CD14-positive monocyte (primary cell): ENCODE results near the gene OSBPL1A. TPM values are rescaled to one million over a fixed set of nuclear protein-coding genes. Genes with fewer than 3 reads are reported as not detected.

ENCODE experiments used
- DNase-seq, 3 donors: peaks; one replicate each; pipeline ENCODE4 v3.0.0-alpha.2; 2011 to 2022
- H2AFZ ChIP-seq: 2 replicates; pipeline ENCODE4 v1.6.0; 2012; ENCODE audit warnings: mild to moderate bottlenecking, low read depth, low read length, inconsistent platforms; ENCODE audit not compliant: insufficient read depth, poor library complexity, severe bottlenecking
- H3K27ac ChIP-seq, 2 donors: 1 replicate in 1 of 2; 2 replicates in 1 of 2; pipeline ENCODE4 v1.5.1; 2012 to 2013; ENCODE audit warnings: low read length in 2 of 2, control low read depth in 1 of 2, inconsistent platforms in 1 of 2, low read depth in 1 of 2, mild to moderate bottlenecking in 1 of 2
- H3K27me3 ChIP-seq, 2 donors: one replicate each; pipeline versions ENCODE4 v1.6.0 to v1.6.1; 2011 to 2013; ENCODE audit warnings: low read length in 2 of 2; ENCODE audit not compliant: control insufficient read depth in 2 of 2, insufficient read depth in 2 of 2
- H3K36me3 ChIP-seq, 2 donors: replicated peaks in 1 of 2; 1 replicate in 1 of 2; 2 replicates in 1 of 2; pipeline versions ENCODE4 v1.5.1 to v1.6.1; 2012 to 2013; ENCODE audit warnings: low read length in 2 of 2, control low read depth in 1 of 2, inconsistent platforms in 1 of 2, mild to moderate bottlenecking in 1 of 2; ENCODE audit not compliant: insufficient read depth in 2 of 2, control insufficient read depth in 1 of 2
- H3K4me1 ChIP-seq, 2 donors: 1 replicate in 1 of 2; 2 replicates in 1 of 2; pipeline versions ENCODE4 v1.5.1 to v1.6.1; 2012 to 2013; ENCODE audit warnings: low read length in 2 of 2, control low read depth in 1 of 2, inconsistent platforms in 1 of 2, mild to moderate bottlenecking in 1 of 2, moderate library complexity in 1 of 2; ENCODE audit not compliant: insufficient read depth in 2 of 2, control insufficient read depth in 1 of 2
- H3K4me2 ChIP-seq: replicated peaks from 2 replicates; pipeline ENCODE3; 2012; ENCODE audit warnings: low read length, moderate library complexity, mild to moderate bottlenecking; ENCODE audit not compliant: poor library complexity, severe bottlenecking; ENCODE audit errors: extremely low read depth
- H3K4me3 ChIP-seq, 3 experiments: fragments of 200-600 bp in 1 of 3; sonication (generic) in 1 of 3; replicated peaks in 1 of 3; 1 replicate in 2 of 3; 2 replicates in 1 of 3; pipeline ENCODE4 v1.5.1; 2011 to 2013; ENCODE audit warnings: low read length in 3 of 3, mild to moderate bottlenecking in 3 of 3, control low read depth in 2 of 3, low read depth in 2 of 3, inconsistent platforms in 1 of 3, moderate library complexity in 1 of 3
- H3K79me2 ChIP-seq: 2 replicates; pipeline ENCODE4 v1.6.0; 2012; ENCODE audit warnings: mild to moderate bottlenecking, control low read depth, inconsistent platforms, low read length, moderate library complexity; ENCODE audit not compliant: insufficient read depth
- H3K9ac ChIP-seq: 2 replicates; pipeline ENCODE4 v1.6.0; 2017; ENCODE audit warnings: low read length, mild to moderate bottlenecking; ENCODE audit not compliant: insufficient read depth, poor library complexity, severe bottlenecking
- H3K9me3 ChIP-seq, 2 donors: replicated peaks in 1 of 2; 1 replicate in 1 of 2; 2 replicates in 1 of 2; pipeline versions ENCODE4 v1.5.1 to v1.6.1; 2012 to 2013; ENCODE audit warnings: low read length in 2 of 2, control low read depth in 1 of 2; ENCODE audit not compliant: control insufficient read depth in 1 of 2, insufficient read depth in 1 of 2
- H4K20me1 ChIP-seq: 2 replicates; pipeline ENCODE4 v1.6.0; 2012; ENCODE audit warnings: mild to moderate bottlenecking, low read length, control low read depth, moderate library complexity; ENCODE audit not compliant: insufficient read depth
- H3K27ac Mint-ChIP-seq, 7 donors: one replicate each; pipeline ENCODE4 v1.8.0; 2020; ENCODE audit warnings: mild to moderate bottlenecking in 7 of 7, mixed read lengths in 7 of 7, moderate library complexity in 6 of 7, inconsistent platforms in 2 of 7
- H3K27me3 Mint-ChIP-seq, 3 donors: one replicate each; pipeline ENCODE4 v1.8.0; 2021 to 2022; ENCODE audit warnings: low read depth in 3 of 3, mild to moderate bottlenecking in 3 of 3, mixed read lengths in 3 of 3, moderate library complexity in 3 of 3, inconsistent platforms in 1 of 3
- H3K36me3 Mint-ChIP-seq, 2 donors: one replicate each; pipeline ENCODE4 v1.8.0; 2020; ENCODE audit warnings: mixed read lengths in 2 of 2, inconsistent platforms in 1 of 2, mild to moderate bottlenecking in 1 of 2
- H3K4me1 Mint-ChIP-seq: one replicate; pipeline ENCODE4 v1.8.0; 2020; ENCODE audit warnings: mild to moderate bottlenecking, mixed read lengths
- H3K4me3 Mint-ChIP-seq, 2 donors: one replicate each; pipeline ENCODE4 v1.8.0; 2020; ENCODE audit warnings: mild to moderate bottlenecking in 2 of 2, mixed read lengths in 2 of 2, moderate library complexity in 1 of 2
- H3K9me3 Mint-ChIP-seq, 7 donors: one replicate each; pipeline ENCODE4 v1.8.0; 2020 to 2022; ENCODE audit warnings: mixed read lengths in 7 of 7, mild to moderate bottlenecking in 6 of 7, moderate library complexity in 6 of 7, inconsistent platforms in 2 of 7
- WGBS: methylation state at CpG from one replicate; pipeline ENCODE4 v1.1.5; 2013; ENCODE audit warnings: missing lambda C conversion rate; ENCODE audit not compliant: insufficient coverage; 5-methylcytosine and 5-hydroxymethylcytosine counted together
- intact Hi-C, 2 donors: fragments of 100-400 bp; cut with micrococcal nuclease; formaldehyde crosslinking; loops; one replicate each; pipeline versions ENCODE4 v1.15.0 to v1.15.1; 2023
- polyA plus RNA-seq, 3 donors: library from polyadenylated mRNA; depleted of rRNA in 1 of 3; unstranded in 2 of 3; stranded (reverse) in 1 of 3; fragments of 300-500 nt in 2 of 3; fragments of >200 nt in 1 of 3; fragmentation: Illumina TruSeq in 2 of 3; gene quantifications; 1 replicate in 2 of 3; 2 replicates in 1 of 3; pipeline ENCODE4 v1.2.3, GENCODE V29; 2012 to 2021
- TF ChIP-seq, protein P1 (sequence below): fragments of 200-600 bp; IDR thresholded peaks from one replicate; pipeline ENCODE4 v1.8.0; 2022; ENCODE audit warnings: antibody characterized with exemption, mild to moderate bottlenecking

Gene OSBPL1A
- polyA plus RNA-seq, 3 donors: 6.3 to 9.1 (median 7.1) TPM

DNA sequence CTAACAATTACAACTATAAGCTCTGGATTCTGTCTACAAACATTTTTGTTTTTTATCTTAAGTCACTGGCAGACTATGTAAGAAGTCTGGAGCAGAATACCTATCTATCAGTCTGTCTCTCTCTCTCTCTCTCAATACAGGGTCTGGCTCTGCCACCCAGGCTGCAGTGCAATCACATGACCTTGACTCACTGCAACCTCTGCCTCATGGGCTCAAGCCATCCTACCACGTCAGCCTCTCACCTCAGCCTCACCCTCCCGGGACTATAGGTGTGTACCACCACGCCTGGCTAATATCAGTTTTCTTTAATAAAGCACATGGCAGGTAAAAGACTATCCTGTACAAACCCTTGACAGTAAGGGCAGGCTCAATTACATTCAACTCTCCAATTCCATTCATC lies 96.9 kb downstream of the OSBPL1A start:
- WGBS: 100% methylated on average over 2 of the region's 3 CpGs
- no peak for DNase-seq
- no peaks in the 10 kb centered on the region for H4K20me1 ChIP-seq
- no peak overlapping the region for H3K9ac ChIP-seq
- H3K4me3 ChIP-seq: no peak overlapping the region
- no peaks in the 10 kb centered on the region for H3K9me3 ChIP-seq
- no peaks in the 10 kb centered on the region for H3K27me3 Mint-ChIP-seq
- H3K4me3 Mint-ChIP-seq: no peak overlapping the region
- peaks cover 54 to 68% of the 10 kb centered on the region in 2 donors for H3K36me3 Mint-ChIP-seq
- peaks cover 3% of the 10 kb centered on the region for H3K4me1 Mint-ChIP-seq
- TF ChIP-seq, protein P1, sequence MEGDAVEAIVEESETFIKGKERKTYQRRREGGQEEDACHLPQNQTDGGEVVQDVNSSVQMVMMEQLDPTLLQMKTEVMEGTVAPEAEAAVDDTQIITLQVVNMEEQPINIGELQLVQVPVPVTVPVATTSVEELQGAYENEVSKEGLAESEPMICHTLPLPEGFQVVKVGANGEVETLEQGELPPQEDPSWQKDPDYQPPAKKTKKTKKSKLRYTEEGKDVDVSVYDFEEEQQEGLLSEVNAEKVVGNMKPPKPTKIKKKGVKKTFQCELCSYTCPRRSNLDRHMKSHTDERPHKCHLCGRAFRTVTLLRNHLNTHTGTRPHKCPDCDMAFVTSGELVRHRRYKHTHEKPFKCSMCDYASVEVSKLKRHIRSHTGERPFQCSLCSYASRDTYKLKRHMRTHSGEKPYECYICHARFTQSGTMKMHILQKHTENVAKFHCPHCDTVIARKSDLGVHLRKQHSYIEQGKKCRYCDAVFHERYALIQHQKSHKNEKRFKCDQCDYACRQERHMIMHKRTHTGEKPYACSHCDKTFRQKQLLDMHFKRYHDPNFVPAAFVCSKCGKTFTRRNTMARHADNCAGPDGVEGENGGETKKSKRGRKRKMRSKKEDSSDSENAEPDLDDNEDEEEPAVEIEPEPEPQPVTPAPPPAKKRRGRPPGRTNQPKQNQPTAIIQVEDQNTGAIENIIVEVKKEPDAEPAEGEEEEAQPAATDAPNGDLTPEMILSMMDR: no peak
- H3K4me2 ChIP-seq: no peak overlapping the region
- H2AFZ ChIP-seq: no peak overlapping the region
- H3K27ac Mint-ChIP-seq: peak overlapping the region in 1 of 7 donors; percentile 55
- no peaks in the 10 kb centered on the region for H3K79me2 ChIP-seq
- peaks cover 0 to 2% (median 0%) of the 10 kb centered on the region in 7 donors for H3K9me3 Mint-ChIP-seq
- H3K4me1 ChIP-seq: no peaks in the 10 kb centered on the region
- intact Hi-C loops: no loop called here
- peaks cover 40 to 57% of the 10 kb centered on the region in 2 donors for H3K36me3 ChIP-seq
- H3K27me3 ChIP-seq: no peaks in the 10 kb centered on the region
- H3K27ac ChIP-seq: no peak overlapping the region

DNA sequence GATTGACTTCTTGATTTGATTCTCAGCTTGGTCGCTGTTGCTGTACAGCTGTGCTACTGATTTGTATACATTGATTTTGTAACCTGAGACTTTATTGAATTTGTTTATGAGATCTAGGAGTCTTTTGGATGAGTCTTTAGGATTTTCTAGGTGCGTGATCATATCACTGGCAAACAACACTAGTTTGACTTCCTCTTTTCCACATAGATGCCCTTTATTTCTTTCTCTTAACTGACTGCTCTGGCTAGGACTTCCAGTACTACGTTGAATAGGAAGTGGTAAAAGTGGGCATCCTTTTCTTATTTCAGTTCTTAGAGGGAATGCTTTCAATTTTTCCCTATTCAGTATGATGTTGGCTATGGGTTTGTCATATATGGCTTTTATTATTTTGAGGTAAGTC lies 101.3 kb downstream of the OSBPL1A start:
- WGBS: no CpG with 5 or more reads among the region's 3 CpGs
- peaks cover 0 to 3% (median 0%) of the 10 kb centered on the region in 3 donors for H3K27me3 Mint-ChIP-seq
- no peaks in the 10 kb centered on the region for H3K4me1 ChIP-seq

More for the DNA sequence above, 101.3 kb downstream of the OSBPL1A start:
- Mint-ChIP-seq H3K4me1 (peaks cover 3% of the 10 kb centered on the region), H3K36me3 (peaks cover 36 to 45% of the 10 kb centered on the region in 2 donors), H3K9me3 (no peaks in the 10 kb centered on the region), H3K4me3 (no peak overlapping the region), H3K27ac (peak overlapping the region in 1 of 7 donors; percentile 56)
- H3K9ac ChIP-seq: no peak overlapping the region
- H4K20me1 ChIP-seq: no peaks in the 10 kb centered on the region
- no peaks in the 10 kb centered on the region for H3K79me2 ChIP-seq
- intact Hi-C loops: no loop called here
- TF ChIP-seq, protein P1: no peak
- no peak overlapping the region for H3K27ac ChIP-seq
- H3K9me3 ChIP-seq: no peaks in the 10 kb centered on the region
- no peak for DNase-seq
- H3K27me3 ChIP-seq: no peaks in the 10 kb centered on the region
- no peak overlapping the region for H2AFZ ChIP-seq
- H3K4me2 ChIP-seq: no peak overlapping the region
- H3K36me3 ChIP-seq: peaks cover 16 to 18% of the 10 kb centered on the region in 2 donors
- no peak overlapping the region for H3K4me3 ChIP-seq
